Breast epithelium (tissue), 4 donors: ENCODE results near the gene PACRGL. TPM values are rescaled to one million over a fixed set of nuclear protein-coding genes. Genes with fewer than 3 reads are reported as not detected.

Experiments used
- DNase-seq, 2 donors: peaks; one replicate each; pipeline ENCODE4 v3.0.0-alpha.2; 2019; ENCODE audit warnings: low spot score in 2 of 2
- H3K27ac ChIP-seq, 2 donors: fragments of 200-600 bp; sonication (generic) in 1 of 2; one replicate each; pipeline ENCODE4 v1.5.1; 2016 to 2019; ENCODE audit warnings: mild to moderate bottlenecking in 1 of 2
- H3K27me3 ChIP-seq, 2 donors: fragments of 200-600 bp; sonication (generic) in 1 of 2; one replicate each; pipeline versions ENCODE4 v1.5.1 to v1.6.0; 2017 to 2019; ENCODE audit warnings: control low read depth in 1 of 2, mild to moderate bottlenecking in 1 of 2
- H3K36me3 ChIP-seq: fragments of 200-600 bp; one replicate; pipeline ENCODE4 v1.5.1; 2019
- H3K4me1 ChIP-seq, 2 donors: fragments of 200-600 bp; sonication (generic); one replicate each; pipeline ENCODE4 v1.5.1; 2016 to 2019; ENCODE audit warnings: control low read depth in 1 of 2
- H3K4me3 ChIP-seq, 3 donors: fragments of 200-600 bp; sonication (generic); 1 replicate in 2 of 3; 2 replicates in 1 of 3; pipeline ENCODE4 v1.5.1; 2016 to 2019; ENCODE audit warnings: mild to moderate bottlenecking in 3 of 3, moderate library complexity in 2 of 3
- H3K9me3 ChIP-seq, 2 donors: fragments of 200-600 bp; sonication (generic) in 1 of 2; one replicate each; pipeline ENCODE4 v1.5.1; 2016 to 2019; ENCODE audit warnings: control low read depth in 1 of 2
- POLR2A ChIP-seq: fragments of 450-650 bp; IDR thresholded peaks from one replicate; pipeline ENCODE4 v1.6.1; 2016; ENCODE audit warnings: antibody characterized with exemption, mild to moderate bottlenecking, moderate library complexity
- POLR2AphosphoS5 ChIP-seq, 3 donors: sonication (generic); formaldehyde crosslinking; IDR thresholded peaks; one replicate each; pipeline ENCODE4 v1.6.1; 2017; ENCODE audit warnings: antibody characterized with exemption in 3 of 3
- intact Hi-C: fragments of 100-400 bp; cut with DNase I; formaldehyde crosslinking; loops from one replicate; pipeline ENCODE4 v1.15.1; 2023; ENCODE audit warnings: low total_unique reads
- total RNA-seq, 3 donors: library from RNA; depleted of rRNA; stranded (reverse); fragments of >200 nt; gene quantifications; one replicate each; pipeline ENCODE4 v1.1.0, GENCODE V29; 2016
- TF ChIP-seq, protein P1 (sequence below), 3 donors: fragments of 450-650 bp; IDR thresholded peaks; one replicate each; pipeline ENCODE4 v1.5.1; 2016 to 2017; ENCODE audit warnings: antibody characterized with exemption in 3 of 3, mild to moderate bottlenecking in 3 of 3, moderate library complexity in 3 of 3

The PACRGL gene
- total RNA-seq, 3 donors from 2014 or later: 25.4 to 53.4 (median 46.2) TPM

GRCh38 chr4:20672262-20672661, 28.0 kb upstream of the PACRGL start:
- no peaks in the 10 kb centered on the region for H3K36me3 ChIP-seq
- H3K27me3 ChIP-seq: no peaks in the 10 kb centered on the region
- no peak overlapping the region for H3K27ac ChIP-seq
- intact Hi-C loops: no loop called here
- no peak overlapping the region for H3K4me3 ChIP-seq
- TF ChIP-seq, protein P1, sequence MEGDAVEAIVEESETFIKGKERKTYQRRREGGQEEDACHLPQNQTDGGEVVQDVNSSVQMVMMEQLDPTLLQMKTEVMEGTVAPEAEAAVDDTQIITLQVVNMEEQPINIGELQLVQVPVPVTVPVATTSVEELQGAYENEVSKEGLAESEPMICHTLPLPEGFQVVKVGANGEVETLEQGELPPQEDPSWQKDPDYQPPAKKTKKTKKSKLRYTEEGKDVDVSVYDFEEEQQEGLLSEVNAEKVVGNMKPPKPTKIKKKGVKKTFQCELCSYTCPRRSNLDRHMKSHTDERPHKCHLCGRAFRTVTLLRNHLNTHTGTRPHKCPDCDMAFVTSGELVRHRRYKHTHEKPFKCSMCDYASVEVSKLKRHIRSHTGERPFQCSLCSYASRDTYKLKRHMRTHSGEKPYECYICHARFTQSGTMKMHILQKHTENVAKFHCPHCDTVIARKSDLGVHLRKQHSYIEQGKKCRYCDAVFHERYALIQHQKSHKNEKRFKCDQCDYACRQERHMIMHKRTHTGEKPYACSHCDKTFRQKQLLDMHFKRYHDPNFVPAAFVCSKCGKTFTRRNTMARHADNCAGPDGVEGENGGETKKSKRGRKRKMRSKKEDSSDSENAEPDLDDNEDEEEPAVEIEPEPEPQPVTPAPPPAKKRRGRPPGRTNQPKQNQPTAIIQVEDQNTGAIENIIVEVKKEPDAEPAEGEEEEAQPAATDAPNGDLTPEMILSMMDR (IDR thresholded peaks at IDR 0.05): no peak
- TF ChIP-seq POLR2AphosphoS5 (IDR thresholded peaks at IDR 0.05) (no peak), POLR2A (no peak)
- H3K4me1 ChIP-seq: no peaks in the 10 kb centered on the region
- no peaks in the 10 kb centered on the region for H3K9me3 ChIP-seq
- DNase-seq: no peak

- Histone ChIP-seq H3K27ac (no peak overlapping the region), H3K4me3 (no peak overlapping the region), H3K36me3 (no peaks in the 10 kb centered on the region), H3K27me3 (no peaks in the 10 kb centered on the region), H3K4me1 (no peaks in the 10 kb centered on the region), H3K9me3 (no peaks in the 10 kb centered on the region)
- DNase-seq: no peak
- intact Hi-C loops: no loop called here
- no peak for TF ChIP-seq POLR2AphosphoS5 (IDR thresholded peaks at IDR 0.05)
- TF ChIP-seq, protein P1 (IDR thresholded peaks at IDR 0.05): no peak
- no peak for TF ChIP-seq POLR2A
Measured at GRCh38 chr4:20675786-20676185, 24.5 kb upstream of the PACRGL start.

DNA sequence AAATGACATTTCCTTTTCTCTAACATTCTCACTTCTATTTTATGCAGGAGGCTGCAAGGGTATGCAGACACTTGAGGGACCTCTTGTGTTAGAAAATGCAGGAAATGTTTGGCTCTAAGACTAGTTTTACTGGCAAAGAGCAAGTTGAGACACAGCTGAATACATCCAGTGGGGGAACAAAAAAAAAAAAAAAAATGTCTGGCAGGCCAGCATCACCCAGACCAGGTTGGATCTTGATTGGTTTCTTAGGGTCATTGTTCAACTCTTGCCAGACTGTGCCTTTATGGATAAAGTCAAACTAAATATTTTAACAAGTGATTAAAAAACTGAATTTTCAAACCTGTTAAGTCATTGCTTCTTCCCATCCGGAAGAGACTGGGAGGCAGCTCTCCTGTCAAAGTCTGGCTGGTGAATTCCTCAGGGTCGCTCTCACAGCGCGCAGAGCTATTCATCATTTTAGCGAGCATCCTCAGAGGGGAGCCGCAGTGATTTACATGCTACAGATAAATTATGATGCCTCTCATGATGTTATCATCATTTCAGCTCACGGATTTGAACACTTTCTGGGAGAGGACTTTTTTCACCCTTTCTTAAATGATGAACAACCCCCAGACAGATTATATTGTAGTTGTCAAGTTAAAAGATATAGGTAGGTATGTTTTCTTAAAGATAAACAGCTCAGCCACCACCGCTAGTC, 23.6 kb upstream of the PACRGL start:
- intact Hi-C loops: no loop called here
- Histone ChIP-seq H3K4me1 (no peaks in the 10 kb centered on the region), H3K36me3 (no peaks in the 10 kb centered on the region), H3K9me3 (no peaks in the 10 kb centered on the region), H3K27me3 (no peaks in the 10 kb centered on the region), H3K4me3 (no peak overlapping the region), H3K27ac (no peak overlapping the region)
- TF ChIP-seq POLR2A: no peak
- TF ChIP-seq POLR2AphosphoS5 (IDR thresholded peaks at IDR 0.05): no peak
- TF ChIP-seq, protein P1 (IDR thresholded peaks at IDR 0.05): no peak
- no peak for DNase-seq

- Histone ChIP-seq H3K4me3 (no peak overlapping the region), H3K36me3 (no peaks in the 10 kb centered on the region), H3K27me3 (no peaks in the 10 kb centered on the region), H3K27ac (no peak overlapping the region), H3K4me1 (no peaks in the 10 kb centered on the region), H3K9me3 (no peaks in the 10 kb centered on the region)
- DNase-seq: no peak
- intact Hi-C loops: no loop called here
- TF ChIP-seq POLR2AphosphoS5 (IDR thresholded peaks at IDR 0.05) (no peak), POLR2A (no peak)
- TF ChIP-seq, protein P1 (IDR thresholded peaks at IDR 0.05): no peak
Measured at GRCh38 chr4:20678400-20678799, 21.9 kb upstream of the PACRGL start.

GRCh38 chr4:20679951-20680350, 20.3 kb upstream of the PACRGL start:
- H3K27ac ChIP-seq: no peak overlapping the region
- no peaks in the 10 kb centered on the region for H3K4me1 ChIP-seq
- intact Hi-C loops: no loop called here
- no peaks in the 10 kb centered on the region for H3K27me3 ChIP-seq
- TF ChIP-seq, protein P1 (IDR thresholded peaks at IDR 0.05): no peak
- TF ChIP-seq POLR2AphosphoS5 (IDR thresholded peaks at IDR 0.05) (no peak), POLR2A (no peak)
- no peaks in the 10 kb centered on the region for H3K36me3 ChIP-seq
- DNase-seq: no peak
- H3K4me3 ChIP-seq: no peak overlapping the region
- no peaks in the 10 kb centered on the region for H3K9me3 ChIP-seq
